Activated CD8-positive, alpha-beta T cell treated with anti-CD3 and anti-CD28 coated beads for 36 hours (primary cell): ENCODE data around the gene NDUFA7. TPM values are rescaled to one million over a fixed set of nuclear protein-coding genes. Genes with fewer than 3 reads are reported as not detected.

Experiments
- ATAC-seq: fragments of 200-7000 bp; cut with Tn5 transposase; one replicate; pipeline ENCODE4 v1.10.0; 2021; ENCODE audit warnings: mild to moderate bottlenecking, moderate library complexity
- CTCF ChIA-PET: fragments of 350-600 bp; sonication (Branson Sonifier 250); formaldehyde crosslinking; loops from one replicate; lab custom pipeline; 2021; ENCODE audit warnings: antibody characterized with exemption; lab: Charles Lee
- POLR2A ChIA-PET: fragments of 350-600 bp; sonication (Branson Sonifier 250); formaldehyde crosslinking; loops from one replicate; lab custom pipeline; 2021; ENCODE audit warnings: antibody characterized with exemption; lab: Charles Lee
- DNase-seq: peaks from one replicate; pipeline ENCODE4 v3.0.0-alpha.2; 2020
- H3K27ac Mint-ChIP-seq: one replicate; pipeline ENCODE4 v1.8.0; 2021; ENCODE audit warnings: mild to moderate bottlenecking, mixed read lengths
- H3K27me3 Mint-ChIP-seq: one replicate; pipeline ENCODE4 v1.8.0; 2021; ENCODE audit warnings: mixed read lengths
- H3K36me3 Mint-ChIP-seq: one replicate; pipeline ENCODE4 v1.8.0; 2021; ENCODE audit warnings: low read depth, mixed read lengths
- H3K4me1 Mint-ChIP-seq: one replicate; pipeline ENCODE4 v1.8.0; 2021; ENCODE audit warnings: low read depth, mixed read lengths
- H3K4me3 Mint-ChIP-seq: one replicate; pipeline ENCODE4 v1.8.0; 2021; ENCODE audit warnings: mild to moderate bottlenecking, moderate library complexity, mixed read lengths
- H3K9me3 Mint-ChIP-seq: one replicate; pipeline ENCODE4 v1.8.0; 2021; ENCODE audit warnings: mixed read lengths
- CTCF ChIP-seq: fragments of 200-600 bp; IDR thresholded peaks from one replicate; pipeline ENCODE4 v1.8.0; 2022; ENCODE audit warnings: antibody characterized with exemption, mild to moderate bottlenecking
- intact Hi-C: fragments of 100-400 bp; cut with micrococcal nuclease; formaldehyde crosslinking; loops from one replicate; pipeline ENCODE4 v1.10.0; 2022
- total RNA-seq, 2 experiments: library from RNA; stranded (reverse); gene quantifications; one replicate each; pipeline ENCODE4 v1.2.3, GENCODE V29; 2021

The NDUFA7 gene
- total RNA-seq, result 10 to 100 TPM; 72.2 to 84.3 TPM

GRCh38 chr19:8321067-8321985 lies at the start of gene NDUFA7, which contains the start of gene RPS28:
TSS of gene NDUFA7 (minus strand) at chr19:8321375. CDS start at chr19:8321358, 17 bp downstream.
TSS of gene RPS28 (plus strand) at chr19:8321496. CDS start at chr19:8321531, 35 bp downstream.
- DNase-seq, result peak; percentile 99
- Mint-ChIP-seq H3K4me1 (peaks cover 29% of the 10 kb centered on the region), H3K4me3 (peak within 1 kb of the TSS; percentile 97), H3K9me3 (no peaks in the 10 kb centered on the region), H3K36me3 (peaks cover 40% of the 10 kb centered on the region), H3K27me3 (no peaks in the 10 kb centered on the region), H3K27ac (peak within 1 kb of the TSS; percentile 96)
- peak; percentile 94 for ATAC-seq
- CTCF ChIA-PET, result no interaction called here
- POLR2A ChIA-PET, result interaction anchor here (0.9 to 6.6 kb wide), 8 partner anchors 10 to 71 kb away, joined by 3 to 37 read pairs (median 8); partner anchors contain the start of genes CD320 and KANK3
- no peak for TF ChIP-seq CTCF
- intact Hi-C loops, result no loop called here

- POLR2A ChIA-PET, result interaction anchor here (0.6 kb wide), 1 partner anchor 86 kb away, joined by 3 read pairs; no protein-coding TSS in a partner anchor
- H3K9me3 Mint-ChIP-seq, result no peaks in the 10 kb centered on the region
- H3K27me3 Mint-ChIP-seq, result peaks cover 29% of the 10 kb centered on the region
- no peak for DNase-seq
- CTCF ChIA-PET, result interaction anchor here (0.6 to 1.3 kb wide), 3 partner anchors 16 to 117 kb away, joined by 3 read pairs; no protein-coding TSS in a partner anchor
- H3K4me1 Mint-ChIP-seq, result peaks cover 14% of the 10 kb centered on the region
- H3K4me3 Mint-ChIP-seq, result no peak overlapping the region
- no peak for TF ChIP-seq CTCF
- no peak overlapping the region for H3K27ac Mint-ChIP-seq
- intact Hi-C loops, result no loop called here
- no peak for ATAC-seq
- H3K36me3 Mint-ChIP-seq, result peaks cover 15% of the 10 kb centered on the region
These were observed 49.2 kb upstream of the NDUFA7 start for GRCh38 chr19:8370176-8371010.

GRCh38 chr19:8367327-8368001 lies 46.3 kb upstream of the NDUFA7 start:
- Mint-ChIP-seq H3K4me3 (peak overlapping the region; percentile 19), H3K9me3 (no peaks in the 10 kb centered on the region), H3K27ac (no peak overlapping the region), H3K27me3 (peaks cover 41% of the 10 kb centered on the region), H3K4me1 (peaks cover 27% of the 10 kb centered on the region), H3K36me3 (peaks cover 12% of the 10 kb centered on the region)
- ChIA-PET CTCF (interaction anchor here (8.3 kb wide), 1 partner anchor 14 kb away, joined by 67 read pairs; no protein-coding TSS in a partner anchor), POLR2A (no interaction called here)
- DNase-seq, result no peak
- ATAC-seq, result no peak
- TF ChIP-seq CTCF, result no peak
- intact Hi-C loops, result no loop called here

- intact Hi-C loops, result no loop called here
- ATAC-seq (no peak), DNase-seq (no peak)
- ChIA-PET CTCF (interaction anchor here (0.7 to 8.3 kb wide), 2 partner anchors 14 to 80 kb away, joined by 3 to 67 read pairs; no protein-coding TSS in a partner anchor), POLR2A (no interaction called here)
- peaks cover 46% of the 10 kb centered on the region for H3K27me3 Mint-ChIP-seq
- H3K9me3 Mint-ChIP-seq, result no peaks in the 10 kb centered on the region
- H3K4me3 Mint-ChIP-seq, result peak overlapping the region; percentile 19
- peaks cover 33% of the 10 kb centered on the region for H3K4me1 Mint-ChIP-seq
- H3K27ac Mint-ChIP-seq, result no peak overlapping the region
- TF ChIP-seq CTCF, result no peak
- H3K36me3 Mint-ChIP-seq, result peaks cover 12% of the 10 kb centered on the region
These were observed 45.8 kb upstream of the NDUFA7 start for GRCh38 chr19:8366961-8367326.
